Measurements from ENCODE around the gene TAS2R40.
"Not testable (repeated sequence)": the region's sequence is repeated elsewhere in the genome, so short reads cannot be mapped to it uniquely, and the experiment has no call there.

The TAS2R40 gene

DNA sequence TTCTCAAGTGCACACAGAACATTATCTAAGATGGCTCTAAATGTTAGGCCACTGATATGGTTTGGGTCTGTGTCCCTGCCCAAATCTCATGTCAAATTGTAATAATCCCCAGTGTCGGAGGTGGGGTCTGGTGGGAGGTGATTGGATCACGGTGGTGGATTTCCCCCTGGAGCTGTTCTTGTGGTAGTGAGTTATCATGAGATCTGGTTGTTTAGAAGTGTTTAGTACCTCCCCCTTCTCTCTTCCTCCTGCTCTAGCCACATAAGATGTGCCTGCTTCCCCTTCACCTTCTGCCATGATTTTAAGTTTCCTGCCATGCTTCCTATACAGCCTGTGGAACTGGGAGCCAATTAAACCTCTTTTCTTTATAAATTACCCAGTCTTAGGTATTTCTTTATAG is 30.2 kb downstream of the TAS2R40 start:
- no peak for ATAC-seq

DNA sequence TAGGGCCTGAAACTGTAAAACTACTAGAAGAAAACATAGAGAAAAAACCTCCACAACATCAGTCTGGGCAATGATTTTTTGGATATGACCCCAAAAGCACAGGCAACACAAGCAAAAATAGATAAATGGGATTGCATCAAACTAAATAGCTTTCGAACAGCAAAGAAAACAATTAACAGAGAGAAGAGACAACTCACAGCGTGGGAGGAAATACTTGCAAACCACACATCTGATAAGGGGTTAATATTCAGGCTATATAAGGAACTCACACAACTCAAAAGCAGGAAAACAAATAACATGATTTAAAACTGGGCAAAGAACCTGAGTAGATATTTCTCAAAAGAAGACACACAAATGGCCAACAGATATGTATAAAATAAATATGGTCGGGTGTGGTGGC is 33.7 kb downstream of the TAS2R40 start:
- no peak for ATAC-seq

- ATAC-seq: no peak
Measured at GRCh38 chr7:143256325-143256724, 34.5 kb downstream of the TAS2R40 start.

GRCh38 chr7:143256932-143257331 is 35.1 kb downstream of the TAS2R40 start:
- peak in 1 of 2 donors; percentile 11 for ATAC-seq

DNA sequence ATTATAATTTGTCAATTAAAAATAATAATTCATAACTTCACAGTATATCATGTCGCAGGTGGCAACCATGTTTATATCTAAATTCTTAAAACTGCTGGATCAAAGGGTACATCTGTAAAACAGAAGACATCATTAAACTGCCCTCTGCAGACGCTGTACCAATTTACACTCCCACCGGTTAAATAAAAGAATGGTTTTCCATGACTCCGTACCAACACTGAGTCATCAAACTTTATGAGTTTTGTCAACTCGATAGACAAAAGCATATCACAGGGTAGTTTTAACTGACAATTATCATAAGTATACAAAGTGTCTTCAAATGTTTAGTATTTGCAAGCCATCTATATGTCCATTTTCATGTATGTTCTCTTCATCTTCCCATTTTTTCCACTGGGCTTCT is 35.7 kb downstream of the TAS2R40 start:
- no peak for ATAC-seq

DNA sequence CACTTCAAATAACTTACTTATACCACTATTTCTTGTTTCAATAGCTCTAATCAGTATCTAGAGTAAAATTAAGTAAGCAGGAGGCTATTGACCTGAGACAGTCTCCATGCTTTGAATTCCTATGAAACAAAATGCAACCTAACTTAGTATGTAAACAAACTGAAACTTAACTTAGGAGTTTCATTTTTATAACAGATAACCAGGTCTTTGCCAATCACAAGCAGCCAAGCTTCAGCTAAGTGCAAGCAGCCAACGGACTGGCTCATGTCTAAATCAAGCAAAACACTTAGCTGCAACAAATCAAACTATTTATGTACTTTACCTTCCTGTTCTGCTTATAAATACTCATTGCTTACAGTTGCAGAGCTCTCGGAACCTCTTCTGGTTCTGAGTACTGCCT is 37.0 kb downstream of the TAS2R40 start:
- ATAC-seq: peak; percentile 14 to 28

DNA sequence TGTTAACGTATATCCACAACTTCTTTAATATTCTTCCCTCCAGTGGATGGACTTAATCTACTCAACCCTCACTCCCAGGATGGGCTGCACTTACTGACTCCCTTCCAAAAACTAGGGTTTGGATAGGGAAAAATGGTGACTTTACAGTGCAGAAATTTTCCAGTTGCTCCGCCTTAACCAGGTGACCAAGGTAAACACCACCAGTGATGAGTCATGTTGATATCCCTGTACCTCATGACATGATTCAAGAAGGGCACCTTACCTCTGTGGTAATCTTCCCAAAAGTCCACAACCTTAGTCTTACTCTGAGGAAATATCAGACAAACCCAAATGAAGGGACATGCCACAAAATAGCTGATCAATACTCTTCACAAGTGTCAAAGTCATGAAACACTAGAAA is 37.9 kb downstream of the TAS2R40 start:
- no peak for ATAC-seq

DNA sequence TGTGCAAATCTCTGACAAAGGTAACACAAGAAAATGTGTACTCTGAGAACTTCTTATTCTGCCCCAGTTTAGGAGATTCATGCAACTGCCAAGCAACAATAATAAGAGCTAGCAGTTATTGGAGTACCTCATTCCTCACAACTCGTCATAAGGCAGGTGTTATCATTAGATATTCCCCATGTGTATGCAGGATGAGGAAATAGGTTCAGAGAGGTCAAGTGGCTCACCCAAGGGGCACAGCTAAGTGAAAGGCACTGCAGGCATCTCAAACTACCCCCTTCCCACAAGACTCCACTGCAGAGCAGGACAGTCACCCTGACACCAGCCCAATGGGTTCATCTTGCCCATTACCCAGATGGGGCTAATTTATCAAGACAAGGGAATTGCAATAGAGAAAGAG is 40.1 kb downstream of the TAS2R40 start:
- ATAC-seq: no peak

DNA sequence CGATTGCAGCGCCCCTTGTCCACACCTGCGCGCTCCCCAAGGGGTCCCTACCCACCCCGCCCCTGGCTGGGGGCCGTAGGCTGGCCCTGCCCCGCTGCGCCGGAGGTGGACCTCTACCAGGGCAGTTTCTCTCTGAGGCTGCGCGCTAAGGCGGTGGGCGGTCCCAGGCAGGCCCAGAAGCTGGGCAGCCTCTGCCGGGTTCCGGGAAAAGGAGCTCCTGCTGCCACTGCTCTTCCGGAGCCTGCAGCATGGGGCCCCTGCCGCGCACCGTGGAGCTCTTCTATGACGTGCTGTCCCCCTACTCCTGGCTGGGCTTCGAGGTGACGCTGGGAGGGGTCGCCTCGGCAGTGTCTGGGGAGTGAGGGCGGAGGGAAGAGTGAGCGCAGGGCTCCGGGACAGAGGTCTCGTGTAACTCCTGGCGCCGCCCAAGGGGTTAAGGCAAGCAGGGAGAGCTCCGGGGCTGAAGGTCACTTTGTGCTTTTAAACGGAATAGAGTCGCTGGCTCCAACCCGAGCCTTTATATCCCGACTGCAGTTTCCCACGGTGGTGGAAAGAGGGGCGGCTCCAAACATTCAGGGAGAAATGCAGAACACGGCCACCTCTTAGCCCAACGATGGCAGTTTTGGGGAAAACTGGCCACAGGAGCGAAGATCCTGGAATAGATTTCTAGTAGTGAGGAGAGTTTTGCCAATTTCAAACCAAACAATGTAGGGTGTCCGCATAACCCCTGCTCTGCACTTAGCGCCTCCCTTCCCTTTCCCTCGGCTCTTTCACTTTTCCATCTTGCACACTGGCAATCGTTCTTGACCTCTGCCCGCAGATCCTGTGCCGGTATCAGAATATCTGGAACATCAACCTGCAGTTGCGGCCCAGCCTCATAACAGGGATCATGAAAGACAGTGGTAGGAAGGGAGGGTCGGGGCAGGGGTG is 41.7 kb downstream of the TAS2R40 start, which contains the start of gene GSTK1:
TSS of gene GSTK1 (plus strand) at position 176 of the 930 bp plus-strand sequence. CDS start at position 249, 73 bp downstream.
- peak; percentile 97 for ATAC-seq

GRCh38 chr7:143264196-143264568 is 42.3 kb downstream of the TAS2R40 start:
- ATAC-seq: not testable (repeated sequence)

DNA sequence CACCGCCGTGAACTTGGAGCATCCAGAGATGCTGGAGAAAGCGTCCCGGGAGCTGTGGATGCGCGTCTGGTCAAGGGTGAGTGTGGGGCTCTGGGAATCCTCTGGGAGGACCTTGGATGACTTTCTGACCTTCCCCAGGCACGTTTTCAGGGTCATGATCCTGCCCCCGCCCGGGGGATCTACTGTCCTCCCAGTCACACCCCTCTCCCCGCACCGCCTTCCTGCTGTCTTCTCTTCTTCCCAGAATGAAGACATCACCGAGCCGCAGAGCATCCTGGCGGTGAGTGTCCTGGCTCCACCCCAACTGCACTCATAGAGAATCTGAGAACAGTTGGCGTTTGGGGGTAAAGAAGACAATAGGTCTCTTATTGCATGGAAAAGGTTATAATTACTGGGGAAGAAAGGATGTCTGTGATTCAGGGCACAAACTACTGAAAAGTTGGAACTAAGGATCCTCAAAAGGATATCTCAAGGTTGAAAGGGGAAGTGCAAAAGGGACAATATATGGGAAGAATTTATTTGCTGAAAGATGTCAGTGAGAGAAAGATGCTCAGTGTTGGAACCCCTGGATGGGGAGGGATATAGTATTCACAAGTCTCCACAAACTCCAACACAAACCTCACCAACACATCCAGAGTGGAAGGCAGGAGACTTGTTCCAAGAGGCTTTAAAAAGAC is 43.3 kb downstream of the TAS2R40 start:
- ATAC-seq: no peak

GRCh38 chr7:143269251-143269650 is 47.4 kb downstream of the TAS2R40 start:
- ATAC-seq: no peak

DNA sequence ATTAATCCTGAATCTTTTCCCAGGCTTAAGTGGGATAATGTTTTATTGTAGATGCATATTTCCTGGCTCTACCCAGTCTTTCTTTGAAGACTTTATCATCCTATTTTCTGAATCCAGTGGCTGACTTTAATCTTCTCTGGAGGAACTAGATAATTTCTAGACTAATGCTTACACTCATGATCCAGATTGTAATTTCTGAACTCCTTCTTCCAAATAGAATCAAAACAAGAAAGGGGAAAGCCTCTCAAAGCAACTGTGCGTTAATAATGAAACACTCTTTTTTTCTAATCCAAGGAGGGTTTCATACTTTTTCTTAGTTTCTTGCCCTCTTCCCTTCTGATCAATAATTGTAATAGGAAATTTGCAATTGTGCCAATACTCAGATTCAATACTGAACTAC is 49.4 kb downstream of the TAS2R40 start:
- ATAC-seq: no peak
